ENCODE results near the gene NUP210L.

The NUP210L gene

DNA sequence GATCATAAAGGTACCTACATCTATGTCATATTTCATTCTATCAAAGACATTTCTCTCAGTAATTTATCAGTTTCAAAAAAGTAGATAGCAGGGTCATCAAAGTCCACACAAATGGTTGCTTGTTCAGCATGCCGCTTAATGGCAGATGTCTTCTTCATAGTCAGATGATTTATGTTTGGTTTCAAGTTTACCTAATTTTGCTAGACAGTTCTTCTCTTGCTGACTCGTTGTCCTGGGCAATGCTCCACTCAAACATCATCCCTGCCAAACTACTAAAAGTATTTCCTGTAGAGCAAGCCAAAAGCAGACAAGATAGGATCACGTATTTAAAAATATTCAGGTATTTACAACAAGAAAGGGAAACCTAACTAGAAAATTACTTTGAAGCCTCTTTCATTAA lies 13.6 kb downstream of the NUP210L start:
- H3K9ac ChIP-seq (ENCODE audit: low read length) = no peak overlapping the region
- no peak overlapping the region for H3K14ac ChIP-seq (ENCODE audit: low read length in 2 of 2)
- H3K27ac ChIP-seq (ENCODE audit: low read length, poor library complexity, severe bottlenecking) = no peak overlapping the region
- whole genome bisulfite sequencing = 65% methylated on average over 2 of the region's 3 CpGs
- no peak overlapping the region for H2AFZ ChIP-seq (ENCODE audit: low read depth, low read length)
- H2BK120ac ChIP-seq (ENCODE audit: low read depth, low read length) = no peak overlapping the region
- H4K8ac ChIP-seq (ENCODE audit: low read length) = no peak overlapping the region
- H2BK15ac ChIP-seq (ENCODE audit: low read depth, poor library complexity, severe bottlenecking) = no peak overlapping the region
- H2BK5ac ChIP-seq (ENCODE audit: low read depth, low read length, poor library complexity, severe bottlenecking) = no peak overlapping the region
- no peaks in the 10 kb centered on the region for H3K79me1 ChIP-seq (replicated peaks; ENCODE audit: low read length, poor library complexity, severe bottlenecking)
- H3K23ac ChIP-seq (ENCODE audit: low read length in 2 of 2) = no peak overlapping the region
- no peak overlapping the region for H3K4ac ChIP-seq (ENCODE audit: low read depth in 1 of 2, low read length in 2 of 2)
- H3K4me1 ChIP-seq (ENCODE audit: control insufficient read depth, insufficient read depth, low read depth, low read length) = no peaks in the 10 kb centered on the region
- no peak overlapping the region for H2BK12ac ChIP-seq (ENCODE audit: low read length in 2 of 2)
- no peaks in the 10 kb centered on the region for H3K27me3 ChIP-seq (ENCODE audit: control insufficient read depth in 1 of 2, insufficient read depth in 1 of 2, low read length in 2 of 2)
- no peak overlapping the region for H3K4me2 ChIP-seq (ENCODE audit: low read length, poor library complexity, severe bottlenecking)
- H3K4me3 ChIP-seq (ENCODE audit: insufficient read depth in 1 of 2, low read depth in 1 of 2, low read length in 2 of 2) = no peak overlapping the region
- H3K36me3 ChIP-seq (ENCODE audit: control insufficient read depth in 1 of 2, insufficient read depth in 2 of 2, low read depth in 1 of 2, low read length in 2 of 2) = no peaks in the 10 kb centered on the region
- no peaks in the 10 kb centered on the region for H3K9me3 ChIP-seq (ENCODE audit: control insufficient read depth, low read length)
- no peak for DNase-seq
- H2AK5ac ChIP-seq (ENCODE audit: low read length, severe bottlenecking) = no peak overlapping the region
- H3K18ac ChIP-seq (ENCODE audit: low read depth in 1 of 2, low read length in 2 of 2) = no peak overlapping the region
- H4K91ac ChIP-seq (ENCODE audit: low read length) = no peak overlapping the region

GRCh38 chr1:154137888-154138287 lies 17.0 kb downstream of the NUP210L start:
- Histone ChIP-seq H3K23ac (ENCODE audit: low read length in 2 of 2) (no peak overlapping the region), H4K8ac (ENCODE audit: low read length) (no peak overlapping the region), H4K91ac (ENCODE audit: low read length) (no peak overlapping the region), H3K4me1 (ENCODE audit: control insufficient read depth, insufficient read depth, low read depth, low read length) (no peaks in the 10 kb centered on the region), H2AK5ac (ENCODE audit: low read length, severe bottlenecking) (no peak overlapping the region), H3K18ac (ENCODE audit: low read depth in 1 of 2, low read length in 2 of 2) (no peak overlapping the region), H2BK120ac (ENCODE audit: low read depth, low read length) (no peak overlapping the region), H2AFZ (ENCODE audit: low read depth, low read length) (no peak overlapping the region), H2BK15ac (ENCODE audit: low read depth, poor library complexity, severe bottlenecking) (no peak overlapping the region), H3K4me3 (ENCODE audit: insufficient read depth in 1 of 2, low read depth in 1 of 2, low read length in 2 of 2) (no peak overlapping the region), H3K9ac (ENCODE audit: low read length) (no peak overlapping the region), H3K36me3 (ENCODE audit: control insufficient read depth in 1 of 2, insufficient read depth in 2 of 2, low read depth in 1 of 2, low read length in 2 of 2) (no peaks in the 10 kb centered on the region), H3K4ac (ENCODE audit: low read depth in 1 of 2, low read length in 2 of 2) (no peak overlapping the region), H3K27me3 (ENCODE audit: control insufficient read depth in 1 of 2, insufficient read depth in 1 of 2, low read length in 2 of 2) (no peaks in the 10 kb centered on the region), H3K27ac (ENCODE audit: low read length, poor library complexity, severe bottlenecking) (no peak overlapping the region), H3K79me1 (replicated peaks; ENCODE audit: low read length, poor library complexity, severe bottlenecking) (no peaks in the 10 kb centered on the region), H3K4me2 (ENCODE audit: low read length, poor library complexity, severe bottlenecking) (no peak overlapping the region), H3K14ac (ENCODE audit: low read length in 2 of 2) (no peak overlapping the region), H2BK12ac (ENCODE audit: low read length in 2 of 2) (no peak overlapping the region), H2BK5ac (ENCODE audit: low read depth, low read length, poor library complexity, severe bottlenecking) (no peak overlapping the region), H3K9me3 (ENCODE audit: control insufficient read depth, low read length) (no peaks in the 10 kb centered on the region)
- no CpG with 5 or more reads among the region's 3 CpGs for WGBS
- DNase-seq = no peak

- H3K9me3 ChIP-seq (ENCODE audit: control insufficient read depth, low read length) = no peaks in the 10 kb centered on the region
- no peak overlapping the region for H2AK5ac ChIP-seq (ENCODE audit: low read length, severe bottlenecking)
- no peak overlapping the region for H3K4me2 ChIP-seq (ENCODE audit: low read length, poor library complexity, severe bottlenecking)
- no peak overlapping the region for H2AFZ ChIP-seq (ENCODE audit: low read depth, low read length)
- no peaks in the 10 kb centered on the region for H3K27me3 ChIP-seq (ENCODE audit: control insufficient read depth in 1 of 2, insufficient read depth in 1 of 2, low read length in 2 of 2)
- no peak overlapping the region for H2BK12ac ChIP-seq (ENCODE audit: low read length in 2 of 2)
- no peak for DNase-seq
- H3K4me1 ChIP-seq (ENCODE audit: control insufficient read depth, insufficient read depth, low read depth, low read length) = no peaks in the 10 kb centered on the region
- no peak overlapping the region for H2BK5ac ChIP-seq (ENCODE audit: low read depth, low read length, poor library complexity, severe bottlenecking)
- no peak overlapping the region for H2BK15ac ChIP-seq (ENCODE audit: low read depth, poor library complexity, severe bottlenecking)
- no peak overlapping the region for H4K8ac ChIP-seq (ENCODE audit: low read length)
- no peak overlapping the region for H3K9ac ChIP-seq (ENCODE audit: low read length)
- no peaks in the 10 kb centered on the region for H3K36me3 ChIP-seq (ENCODE audit: control insufficient read depth in 1 of 2, insufficient read depth in 2 of 2, low read depth in 1 of 2, low read length in 2 of 2)
- no peak overlapping the region for H4K91ac ChIP-seq (ENCODE audit: low read length)
- H3K18ac ChIP-seq (ENCODE audit: low read depth in 1 of 2, low read length in 2 of 2) = no peak overlapping the region
- H3K27ac ChIP-seq (ENCODE audit: low read length, poor library complexity, severe bottlenecking) = no peak overlapping the region
- no peak overlapping the region for H3K4me3 ChIP-seq (ENCODE audit: insufficient read depth in 1 of 2, low read depth in 1 of 2, low read length in 2 of 2)
- no peaks in the 10 kb centered on the region for H3K79me1 ChIP-seq (replicated peaks; ENCODE audit: low read length, poor library complexity, severe bottlenecking)
- H3K23ac ChIP-seq (ENCODE audit: low read length in 2 of 2) = no peak overlapping the region
- H3K14ac ChIP-seq (ENCODE audit: low read length in 2 of 2) = no peak overlapping the region
- 100% methylated on average over 1 of the region's 2 CpGs for WGBS
- H3K4ac ChIP-seq (ENCODE audit: low read depth in 1 of 2, low read length in 2 of 2) = no peak overlapping the region
- no peak overlapping the region for H2BK120ac ChIP-seq (ENCODE audit: low read depth, low read length)
These were observed 21.6 kb downstream of the NUP210L start for GRCh38 chr1:154133256-154133655.

DNA sequence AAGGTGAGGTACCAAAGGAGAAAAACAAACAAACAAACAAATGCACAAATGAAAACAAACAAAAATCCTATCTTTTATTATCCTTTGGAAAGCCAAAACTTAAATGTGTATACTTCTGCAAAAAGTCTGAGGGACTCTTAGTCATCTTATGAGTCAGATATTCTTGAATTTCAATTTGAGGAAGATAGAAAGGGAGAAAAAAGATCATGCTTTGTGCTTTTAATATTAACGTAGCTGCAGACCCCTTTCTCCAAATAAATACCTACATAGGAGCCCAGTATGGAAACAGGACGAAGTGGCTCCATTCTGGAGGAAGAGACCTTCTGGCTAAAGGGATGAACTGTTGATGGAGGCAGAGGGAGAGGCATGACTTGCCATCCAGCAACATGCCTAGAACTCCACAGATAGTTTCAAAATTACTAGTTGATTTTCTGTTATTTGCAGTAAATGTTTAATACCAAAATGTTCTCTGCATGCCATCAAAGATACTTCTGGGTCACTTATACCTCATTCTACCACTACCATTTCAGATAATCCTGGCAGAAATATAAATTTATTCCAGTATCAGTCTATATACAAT lies 25.4 kb downstream of the NUP210L start:
- Histone ChIP-seq H3K36me3 (ENCODE audit: control insufficient read depth in 1 of 2, insufficient read depth in 2 of 2, low read depth in 1 of 2, low read length in 2 of 2) (no peaks in the 10 kb centered on the region), H2BK120ac (ENCODE audit: low read depth, low read length) (no peak overlapping the region), H3K23ac (ENCODE audit: low read length in 2 of 2) (no peak overlapping the region), H3K79me1 (replicated peaks; ENCODE audit: low read length, poor library complexity, severe bottlenecking) (no peaks in the 10 kb centered on the region), H2BK15ac (ENCODE audit: low read depth, poor library complexity, severe bottlenecking) (no peak overlapping the region), H3K14ac (ENCODE audit: low read length in 2 of 2) (no peak overlapping the region), H2BK5ac (ENCODE audit: low read depth, low read length, poor library complexity, severe bottlenecking) (no peak overlapping the region), H4K91ac (ENCODE audit: low read length) (no peak overlapping the region), H3K4me3 (ENCODE audit: insufficient read depth in 1 of 2, low read depth in 1 of 2, low read length in 2 of 2) (no peak overlapping the region), H3K9me3 (ENCODE audit: control insufficient read depth, low read length) (no peaks in the 10 kb centered on the region), H2BK12ac (ENCODE audit: low read length in 2 of 2) (no peak overlapping the region), H3K4me2 (ENCODE audit: low read length, poor library complexity, severe bottlenecking) (no peak overlapping the region), H3K27me3 (ENCODE audit: control insufficient read depth in 1 of 2, insufficient read depth in 1 of 2, low read length in 2 of 2) (no peaks in the 10 kb centered on the region), H3K27ac (ENCODE audit: low read length, poor library complexity, severe bottlenecking) (no peak overlapping the region), H3K4ac (ENCODE audit: low read depth in 1 of 2, low read length in 2 of 2) (no peak overlapping the region), H3K4me1 (ENCODE audit: control insufficient read depth, insufficient read depth, low read depth, low read length) (no peaks in the 10 kb centered on the region), H2AFZ (ENCODE audit: low read depth, low read length) (no peak overlapping the region), H2AK5ac (ENCODE audit: low read length, severe bottlenecking) (no peak overlapping the region), H3K18ac (ENCODE audit: low read depth in 1 of 2, low read length in 2 of 2) (no peak overlapping the region), H3K9ac (ENCODE audit: low read length) (no peak overlapping the region), H4K8ac (ENCODE audit: low read length) (no peak overlapping the region)
- DNase-seq = no peak
- WGBS = no CpG with 5 or more reads among the region's 2 CpGs

Data from mesenchymal stem cell (in vitro differentiated cells and primary cell).